HG03469 (cell line): ENCODE results near the gene LRP1.

Experiments used
- ATAC-seq: cut with Tn5 transposase; IDR thresholded peaks from one replicate; pipeline ENCODE4 v1.9.1; 2021; ENCODE audit warnings: mild to moderate bottlenecking, moderate library complexity, moderate number of reproducible peaks; ENCODE audit not compliant: unreplicated experiment

Gene LRP1

GRCh38 chr12:57152639-57153038, 24.4 kb downstream of the LRP1 start:
- no peak for ATAC-seq

- ATAC-seq = no peak
These were observed 25.2 kb downstream of the LRP1 start for GRCh38 chr12:57153415-57153997.

- no peak for ATAC-seq
These were observed 25.8 kb downstream of the LRP1 start for GRCh38 chr12:57154076-57154475.

DNA sequence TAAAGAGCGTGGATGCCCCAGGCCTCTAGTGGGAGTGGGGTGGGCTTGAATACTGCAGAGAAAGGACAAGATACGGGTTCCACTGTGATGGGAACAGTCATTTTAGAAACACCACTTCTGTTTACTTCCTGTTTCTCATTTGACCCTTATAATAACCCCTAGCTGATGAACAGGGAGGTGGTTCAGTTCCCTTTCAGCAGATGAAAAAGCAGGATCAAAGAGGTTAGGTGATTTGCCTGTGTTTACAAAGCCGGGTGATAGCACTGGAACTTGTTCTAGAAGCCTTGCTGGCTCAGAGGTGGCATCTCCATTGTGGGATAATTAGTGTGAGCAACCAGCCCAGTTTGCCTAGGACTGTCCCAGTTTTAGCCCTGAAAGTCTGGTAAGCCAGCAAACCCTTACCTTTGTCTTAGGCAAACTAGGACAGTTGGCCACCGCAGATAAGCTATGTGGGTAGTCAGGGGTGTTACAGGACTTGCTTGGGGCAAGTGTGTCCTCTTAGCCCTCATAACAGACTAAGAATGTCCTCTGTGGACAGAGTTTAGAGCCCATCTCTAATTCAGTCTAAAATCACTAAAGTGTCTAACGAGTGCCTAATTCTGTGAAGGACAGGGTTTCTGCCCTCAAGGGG, 26.6 kb downstream of the LRP1 start:
- no peak for ATAC-seq

- ATAC-seq = no peak
These were observed 28.6 kb downstream of the LRP1 start for GRCh38 chr12:57156701-57157403.

GRCh38 chr12:57157588-57158173, 29.4 kb downstream of the LRP1 start:
- ATAC-seq = no peak

DNA sequence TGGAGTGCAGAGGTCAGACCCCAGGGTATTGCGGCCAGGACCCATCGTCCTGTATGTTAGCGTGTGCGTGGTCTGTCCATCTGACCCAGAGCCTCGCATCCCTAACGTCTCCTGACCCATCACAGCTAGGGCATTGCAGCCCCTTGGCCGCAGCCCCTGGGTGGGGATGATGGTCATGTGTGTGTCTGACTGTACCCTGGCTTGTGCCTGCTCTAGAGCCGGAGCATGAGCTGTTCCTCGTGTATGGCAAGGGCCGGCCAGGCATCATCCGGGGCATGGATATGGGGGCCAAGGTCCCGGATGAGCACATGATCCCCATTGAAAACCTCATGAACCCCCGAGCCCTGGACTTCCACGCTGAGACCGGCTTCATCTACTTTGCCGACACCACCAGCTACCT, 29.9 kb downstream of the LRP1 start:
- no peak for ATAC-seq

- no peak for ATAC-seq
These were observed 30.4 kb downstream of the LRP1 start for GRCh38 chr12:57158665-57159064.

DNA sequence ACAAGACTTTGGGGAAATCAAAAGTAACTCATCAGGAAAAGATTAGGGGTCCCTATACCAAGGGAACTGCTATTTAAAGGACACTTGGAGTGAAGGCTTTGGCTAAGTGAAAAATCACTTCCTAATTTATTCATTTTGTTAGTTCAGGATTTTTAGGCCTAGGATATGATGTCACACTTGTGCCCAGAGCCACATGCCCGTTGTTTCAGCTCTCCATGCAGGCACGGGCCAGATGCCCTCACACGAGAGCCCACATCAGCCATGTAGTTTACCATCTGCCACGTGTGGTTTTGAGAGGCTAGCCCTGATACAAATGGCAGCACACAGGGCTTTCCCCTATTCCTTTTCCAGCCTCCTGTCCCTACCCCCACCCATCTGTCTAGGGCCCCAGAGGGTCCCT, 31.0 kb downstream of the LRP1 start:
- ATAC-seq = no peak

GRCh38 chr12:57160040-57160439, 31.8 kb downstream of the LRP1 start:
- no peak for ATAC-seq

- no peak for ATAC-seq
These were observed 32.5 kb downstream of the LRP1 start for GRCh38 chr12:57160741-57161140.

DNA sequence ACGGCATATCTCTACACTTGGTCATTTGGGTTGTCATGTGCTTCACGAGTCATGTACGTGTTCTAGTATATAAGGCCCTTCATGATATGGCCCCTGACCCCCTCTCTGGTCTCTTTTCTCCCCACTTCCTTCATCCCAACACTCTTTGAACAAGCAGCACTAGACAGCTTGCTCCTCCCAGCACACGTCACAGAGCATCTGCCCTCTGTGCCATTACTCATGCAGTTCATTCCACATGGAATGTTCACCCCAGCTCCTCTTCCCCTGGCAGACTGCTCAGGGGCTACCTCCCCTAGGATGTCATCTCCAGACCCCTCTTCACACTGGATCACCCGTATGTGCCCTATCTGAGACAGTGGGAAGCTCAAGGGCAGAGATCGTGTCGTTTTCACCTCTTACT, 33.2 kb downstream of the LRP1 start:
- no peak for ATAC-seq

GRCh38 chr12:57162553-57163125, 34.4 kb downstream of the LRP1 start:
- no peak for ATAC-seq

GRCh38 chr12:57164454-57164853, 36.2 kb downstream of the LRP1 start:
- no peak for ATAC-seq

DNA sequence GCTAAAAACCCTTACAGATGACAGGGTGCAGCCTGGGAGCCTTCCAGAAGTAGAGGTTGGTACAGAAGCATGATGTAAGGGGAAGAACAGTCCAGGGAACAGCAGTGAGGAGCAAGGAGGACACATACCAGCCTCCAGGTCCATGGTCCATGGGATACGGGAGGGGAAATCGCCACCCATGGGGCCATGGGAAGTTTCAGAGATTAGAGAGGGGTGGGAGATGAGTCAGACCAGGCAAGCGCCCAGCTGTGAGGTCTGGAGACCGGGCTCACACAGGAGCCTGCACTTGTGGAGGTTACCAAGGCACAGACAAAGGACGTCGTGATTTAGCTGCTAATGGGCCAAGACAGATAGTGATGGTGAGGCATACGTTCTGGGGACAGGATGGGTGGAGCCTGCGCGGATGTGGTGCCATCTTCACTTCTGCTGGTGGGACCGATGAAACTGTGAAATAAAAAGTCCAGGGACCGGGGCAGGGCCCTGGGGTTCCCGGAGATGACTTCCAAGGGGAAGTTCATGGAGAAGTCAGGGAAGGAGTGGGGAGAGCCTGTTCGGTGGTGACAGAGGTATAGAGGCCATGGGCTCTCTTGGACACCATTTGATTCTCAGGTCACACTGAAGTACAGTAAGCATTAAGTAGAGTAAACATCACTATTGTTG, 36.8 kb downstream of the LRP1 start:
- no peak for ATAC-seq

DNA sequence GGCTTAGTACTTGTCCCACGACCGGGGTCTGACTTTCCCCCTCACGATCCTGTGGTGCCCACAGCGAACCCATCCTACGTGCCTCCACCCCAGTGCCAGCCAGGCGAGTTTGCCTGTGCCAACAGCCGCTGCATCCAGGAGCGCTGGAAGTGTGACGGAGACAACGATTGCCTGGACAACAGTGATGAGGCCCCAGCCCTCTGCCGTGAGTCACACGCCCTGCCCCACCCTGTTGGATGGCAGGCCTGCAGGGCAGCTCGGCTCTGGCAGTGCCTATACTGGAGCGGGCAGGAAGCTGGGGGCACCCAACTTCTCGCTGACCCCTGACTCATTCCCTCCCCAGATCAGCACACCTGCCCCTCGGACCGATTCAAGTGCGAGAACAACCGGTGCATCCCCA, 37.5 kb downstream of the LRP1 start:
- ATAC-seq = no peak

DNA sequence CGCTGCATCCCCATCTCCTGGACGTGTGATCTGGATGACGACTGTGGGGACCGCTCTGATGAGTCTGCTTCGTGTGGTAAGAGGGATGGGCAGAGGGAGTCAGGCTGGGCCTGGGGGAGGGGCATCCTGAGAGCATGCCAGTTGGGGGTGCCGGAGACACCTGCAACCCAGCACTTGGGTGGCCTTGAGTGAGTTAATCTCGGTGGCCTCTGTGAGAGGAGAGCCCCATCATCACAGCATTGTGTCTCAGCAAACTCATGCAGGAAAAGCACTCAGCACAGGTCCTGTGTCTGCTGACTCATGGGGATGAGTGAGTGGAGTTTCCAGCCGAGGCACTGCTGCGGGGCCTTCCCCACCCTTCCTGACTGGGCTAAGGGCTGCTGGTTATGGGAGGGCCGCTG, 38.7 kb downstream of the LRP1 start:
- no peak for ATAC-seq

GRCh38 chr12:57168058-57168457, 39.8 kb downstream of the LRP1 start:
- no peak for ATAC-seq

GRCh38 chr12:57169046-57169795, 40.9 kb downstream of the LRP1 start:
- ATAC-seq = no peak

- ATAC-seq = no peak
These were observed 41.7 kb downstream of the LRP1 start for GRCh38 chr12:57169969-57170368.
